Mammary epithelial cell (primary cell): ENCODE data around the gene KDM1B.

ENCODE experiments used
- EZH2 ChIP-seq: IDR thresholded peaks from 2 replicates; pipeline ENCODE4 v1.6.1; 2012; ENCODE audit warnings: low read length, inconsistent platforms, borderline replicate concordance
- TF ChIP-seq, protein P1 (sequence below), 2 donors: IDR thresholded peaks in 1 of 2; conservative IDR thresholded peaks in 1 of 2; 2 replicates each; pipeline ENCODE4 v1.5.1; 2011 to 2012; ENCODE audit warnings: inconsistent platforms in 2 of 2, low read length in 2 of 2, mild to moderate bottlenecking in 2 of 2, control low read depth in 1 of 2, low read depth in 1 of 2; ENCODE audit not compliant: insufficient read depth in 1 of 2; ENCODE audit errors: extremely low read depth in 1 of 2

DNA sequence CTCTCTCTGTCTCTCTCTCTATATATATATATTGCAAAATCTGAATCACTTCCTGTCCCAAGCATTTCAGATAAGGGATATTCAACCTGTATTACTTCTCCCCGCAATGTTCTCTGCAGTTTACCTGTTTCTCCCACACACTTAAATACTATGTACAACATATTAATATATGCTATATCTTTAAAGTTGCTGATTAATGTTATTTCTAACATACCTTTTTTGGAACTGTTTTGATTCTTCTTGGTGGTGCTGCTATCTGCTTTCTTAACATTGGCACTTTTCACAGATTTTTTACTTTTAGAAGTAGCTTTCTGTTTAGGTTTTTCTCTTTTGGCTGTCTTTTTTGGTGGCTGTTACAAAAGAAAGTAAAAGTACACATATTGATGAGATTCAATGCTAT, 81.9 kb downstream of the KDM1B start:
- TF ChIP-seq, protein P1, sequence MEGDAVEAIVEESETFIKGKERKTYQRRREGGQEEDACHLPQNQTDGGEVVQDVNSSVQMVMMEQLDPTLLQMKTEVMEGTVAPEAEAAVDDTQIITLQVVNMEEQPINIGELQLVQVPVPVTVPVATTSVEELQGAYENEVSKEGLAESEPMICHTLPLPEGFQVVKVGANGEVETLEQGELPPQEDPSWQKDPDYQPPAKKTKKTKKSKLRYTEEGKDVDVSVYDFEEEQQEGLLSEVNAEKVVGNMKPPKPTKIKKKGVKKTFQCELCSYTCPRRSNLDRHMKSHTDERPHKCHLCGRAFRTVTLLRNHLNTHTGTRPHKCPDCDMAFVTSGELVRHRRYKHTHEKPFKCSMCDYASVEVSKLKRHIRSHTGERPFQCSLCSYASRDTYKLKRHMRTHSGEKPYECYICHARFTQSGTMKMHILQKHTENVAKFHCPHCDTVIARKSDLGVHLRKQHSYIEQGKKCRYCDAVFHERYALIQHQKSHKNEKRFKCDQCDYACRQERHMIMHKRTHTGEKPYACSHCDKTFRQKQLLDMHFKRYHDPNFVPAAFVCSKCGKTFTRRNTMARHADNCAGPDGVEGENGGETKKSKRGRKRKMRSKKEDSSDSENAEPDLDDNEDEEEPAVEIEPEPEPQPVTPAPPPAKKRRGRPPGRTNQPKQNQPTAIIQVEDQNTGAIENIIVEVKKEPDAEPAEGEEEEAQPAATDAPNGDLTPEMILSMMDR (conservative IDR thresholded peaks at IDR 0.05 in 1 of 2, IDR thresholded peaks at IDR 0.05 in 1 of 2; ENCODE audit: extremely low read depth in 1 of 2, insufficient read depth in 1 of 2, low read depth in 1 of 2, low read length in 2 of 2): no peak
- no peak for TF ChIP-seq EZH2
